Anterior cingulate cortex (tissue), 58 donors: Measurements from ENCODE around the gene AKAIN1.
A peak's percentile ranks its signal among the peaks of the same experiment; 100 is the strongest.

Source experiments
- DNase-seq, 58 donors: peaks; one replicate each; lab custom pipeline; 2025; lab: John Stamatoyannopoulos, UW

Gene AKAIN1

GRCh38 chr18:5197032-5197434 is at the start of gene AKAIN1:
TSS of gene AKAIN1 (minus strand) at chr18:5197257. CDS start at chr18:5197053, 204 bp downstream.
- DNase-seq = peak in 23 of 58 donors; percentile 1 to 38 (median 9)

- no peak for DNase-seq
Observed at GRCh38 chr18:5244941-5245340, 47.9 kb upstream of the AKAIN1 start.

- DNase-seq = no peak
Observed at GRCh38 chr18:5239447-5239846, 42.4 kb upstream of the AKAIN1 start.

GRCh38 chr18:5238371-5238976 is 41.4 kb upstream of the AKAIN1 start:
- DNase-seq = peak in 28 of 58 donors; percentile 8 to 63 (median 42)

GRCh38 chr18:5237723-5238370 is 40.8 kb upstream of the AKAIN1 start:
- DNase-seq = peak; percentile 30 to 99 (median 90)

- peak in 23 of 58 donors; percentile 21 to 84 (median 46) for DNase-seq
Observed at GRCh38 chr18:5237083-5237722, 40.1 kb upstream of the AKAIN1 start.

GRCh38 chr18:5214583-5215351 is 17.7 kb upstream of the AKAIN1 start:
- DNase-seq = no peak

GRCh38 chr18:5207471-5208150 is 10.6 kb upstream of the AKAIN1 start:
- no peak for DNase-seq

GRCh38 chr18:5198311-5198710 is 1.3 kb upstream of the AKAIN1 start:
- DNase-seq = no peak

GRCh38 chr18:5197461-5197860 is 404 bp upstream of the AKAIN1 start:
- no peak for DNase-seq

GRCh38 chr18:5196253-5197031 is 615 bp downstream of the AKAIN1 start:
- peak in 1 of 58 donors; percentile 0 for DNase-seq

GRCh38 chr18:5195656-5196055 is 1.4 kb downstream of the AKAIN1 start:
- DNase-seq = no peak

GRCh38 chr18:5180254-5180653 is 16.8 kb downstream of the AKAIN1 start:
- no peak for DNase-seq

- no peak for DNase-seq
Observed at GRCh38 chr18:5178519-5178918, 18.5 kb downstream of the AKAIN1 start.

- DNase-seq = no peak
Observed at GRCh38 chr18:5175378-5175777, 21.7 kb downstream of the AKAIN1 start.

- DNase-seq = no peak
Observed at GRCh38 chr18:5173646-5174045, 23.4 kb downstream of the AKAIN1 start.

- no peak for DNase-seq
Observed at GRCh38 chr18:5173236-5173635, 23.8 kb downstream of the AKAIN1 start.

GRCh38 chr18:5167831-5168230 is 29.2 kb downstream of the AKAIN1 start:
- DNase-seq = no peak

- DNase-seq = no peak
Observed at GRCh38 chr18:5166606-5167280, 30.3 kb downstream of the AKAIN1 start.
